ENCODE results near the gene PIK3IP1. TPM values are rescaled to one million over a fixed set of nuclear protein-coding genes. Genes with fewer than 3 reads are reported as not detected.

Gene PIK3IP1
- total RNA-seq, 1 donor from 2014 or later = 5.0 TPM

- no peak overlapping the region for H3K27ac Mint-ChIP-seq (ENCODE audit: unreplicated experiment)
Measured at GRCh38 chr22:31253949-31254348, 38.3 kb downstream of the PIK3IP1 start.

GRCh38 chr22:31250740-31251600, 41.3 kb downstream of the PIK3IP1 start:
- Mint-ChIP-seq H3K27ac (ENCODE audit: unreplicated experiment) (peak overlapping the region; percentile 80), H3K4me1 (ENCODE audit: low read depth) (peaks cover 66% of the 10 kb centered on the region), H3K4me3 (ENCODE audit: unreplicated experiment) (peak overlapping the region; percentile 85), H3K27me3 (ENCODE audit: low read depth) (no peaks in the 10 kb centered on the region), H3K36me3 (ENCODE audit: low read depth) (no peaks in the 10 kb centered on the region), H3K9me3 (ENCODE audit: low read depth) (no peaks in the 10 kb centered on the region)
- TF ChIP-seq CTCF (IDR thresholded peaks at IDR 0.05) = no peak
- no peak for DNase-seq (ENCODE audit: low spot score)

More at GRCh38 chr22:31253949-31254348, 38.3 kb downstream of the PIK3IP1 start:
- Mint-ChIP-seq H3K9me3 (ENCODE audit: low read depth) (no peaks in the 10 kb centered on the region), H3K4me1 (ENCODE audit: low read depth) (peaks cover 49% of the 10 kb centered on the region), H3K4me3 (ENCODE audit: unreplicated experiment) (no peak overlapping the region), H3K36me3 (ENCODE audit: low read depth) (peaks cover 12% of the 10 kb centered on the region), H3K27me3 (ENCODE audit: low read depth) (no peaks in the 10 kb centered on the region)
- DNase-seq (ENCODE audit: low spot score) = no peak
- TF ChIP-seq CTCF (IDR thresholded peaks at IDR 0.05) = no peak

GRCh38 chr22:31248965-31249958, 43.0 kb downstream of the PIK3IP1 start:
- DNase-seq (ENCODE audit: low spot score) = no peak
- no peak for TF ChIP-seq CTCF (IDR thresholded peaks at IDR 0.05)
- H3K9me3 Mint-ChIP-seq (ENCODE audit: low read depth) = no peaks in the 10 kb centered on the region
- H3K4me1 Mint-ChIP-seq (ENCODE audit: low read depth) = peaks cover 71% of the 10 kb centered on the region
- peak overlapping the region; percentile 85 for H3K4me3 Mint-ChIP-seq (ENCODE audit: unreplicated experiment)
- peak overlapping the region; percentile 85 for H3K27ac Mint-ChIP-seq (ENCODE audit: unreplicated experiment)
- H3K27me3 Mint-ChIP-seq (ENCODE audit: low read depth) = no peaks in the 10 kb centered on the region
- no peaks in the 10 kb centered on the region for H3K36me3 Mint-ChIP-seq (ENCODE audit: low read depth)

GRCh38 chr22:31248138-31248745, 44.0 kb downstream of the PIK3IP1 start:
- no peaks in the 10 kb centered on the region for H3K9me3 Mint-ChIP-seq (ENCODE audit: low read depth)
- peak overlapping the region; percentile 85 for H3K4me3 Mint-ChIP-seq (ENCODE audit: unreplicated experiment)
- no peak for TF ChIP-seq CTCF (IDR thresholded peaks at IDR 0.05)
- H3K36me3 Mint-ChIP-seq (ENCODE audit: low read depth) = no peaks in the 10 kb centered on the region
- DNase-seq (ENCODE audit: low spot score) = no peak
- no peaks in the 10 kb centered on the region for H3K27me3 Mint-ChIP-seq (ENCODE audit: low read depth)
- H3K27ac Mint-ChIP-seq (ENCODE audit: unreplicated experiment) = peak overlapping the region; percentile 85
- H3K4me1 Mint-ChIP-seq (ENCODE audit: low read depth) = peaks cover 75% of the 10 kb centered on the region

Measured in chondrocyte (in vitro differentiated cells).